ENCODE data around the gene PTH2.
"Not testable (repeated sequence)": the region's sequence is repeated elsewhere in the genome, so short reads cannot be mapped to it uniquely, and the experiment has no call there.

Gene PTH2

DNA sequence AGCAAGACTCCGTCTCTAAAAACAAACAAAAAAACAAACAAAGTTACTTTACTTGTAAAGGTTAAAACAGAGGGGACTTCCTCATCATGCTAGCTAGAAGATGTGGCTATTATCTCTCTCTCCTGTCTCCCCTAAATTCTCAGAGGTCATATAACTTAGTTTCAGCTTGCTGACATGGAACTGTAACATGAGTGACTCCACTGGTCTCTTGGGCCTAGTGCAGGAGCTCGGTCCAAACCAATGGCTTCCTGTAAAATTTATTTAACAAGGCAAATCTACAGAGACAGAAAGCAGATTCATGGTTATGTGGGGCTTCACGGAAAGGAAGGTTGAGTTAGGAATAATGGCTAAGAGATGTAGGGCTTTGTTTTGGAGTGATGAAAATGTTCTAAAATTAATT is 44.7 kb downstream of the PTH2 start:
- DNase-seq (ENCODE audit: low read depth), result no peak

- no peak for DNase-seq (ENCODE audit: low read depth)
These were observed 48.4 kb downstream of the PTH2 start for GRCh38 chr19:49374665-49375434.

GRCh38 chr19:49373174-49373573 is 50.1 kb downstream of the PTH2 start:
- DNase-seq (ENCODE audit: low read depth), result not testable (repeated sequence)
